ENCODE data around the gene GLTP.

GLTP gene

DNA sequence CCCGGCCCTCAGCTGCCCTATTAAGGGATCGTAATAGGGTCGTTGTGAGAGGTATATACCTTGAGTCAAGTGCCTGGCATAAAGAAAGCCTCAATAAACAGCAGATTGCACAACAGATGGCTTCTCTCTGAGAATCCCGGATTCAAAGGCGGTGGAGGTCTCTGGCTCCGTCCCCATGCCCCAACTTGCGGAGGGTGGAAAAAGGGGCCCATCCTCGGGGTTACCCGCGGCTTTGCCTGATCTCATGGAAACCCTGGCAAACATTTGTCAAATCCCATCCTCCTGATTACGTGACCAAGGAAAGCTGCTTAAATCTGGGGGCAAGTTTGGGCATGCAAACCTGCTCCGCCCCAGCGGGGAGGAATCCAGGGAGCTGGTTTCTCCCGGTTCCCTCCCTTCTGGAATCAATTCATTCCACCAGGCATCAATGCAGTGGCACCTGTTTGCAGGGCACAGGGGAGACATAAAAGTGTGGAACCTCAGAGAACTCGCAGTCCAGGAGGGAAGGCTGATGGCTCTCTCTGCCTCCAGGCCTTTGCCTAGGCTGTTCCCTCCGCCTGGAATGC lies 59.4 kb downstream of the GLTP start:
- DNase-seq (ENCODE audit: low read depth): no peak

DNA sequence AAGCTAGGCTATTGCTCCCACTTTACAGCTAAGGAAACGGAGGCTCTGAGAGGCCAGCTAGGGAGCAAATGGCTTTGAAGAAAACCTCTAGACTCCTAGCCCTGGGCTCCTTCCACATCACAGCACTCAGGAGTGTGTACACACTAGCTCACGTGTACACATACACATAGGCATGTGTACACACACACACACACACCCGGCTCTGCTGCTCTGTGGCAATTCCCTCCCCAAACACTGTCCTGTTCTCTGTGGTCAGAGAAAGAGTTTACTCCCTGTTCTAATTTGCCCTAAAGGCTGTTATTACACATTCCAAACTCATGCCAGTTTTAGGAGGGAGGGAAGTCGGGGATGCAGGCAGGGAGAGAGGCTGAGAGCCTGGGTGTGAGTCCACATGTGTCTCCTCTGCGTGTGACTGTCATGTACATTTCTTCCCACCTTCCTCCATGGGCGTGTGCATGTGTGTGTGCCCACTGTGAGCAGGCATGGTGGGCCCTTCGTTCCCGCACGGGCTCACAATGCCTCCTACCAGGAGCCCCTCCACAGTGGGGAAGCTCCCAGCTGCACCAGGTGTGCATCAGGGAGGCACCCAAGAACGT lies 61.3 kb downstream of the GLTP start:
- DNase-seq (ENCODE audit: low read depth): peak; percentile 43

DNA sequence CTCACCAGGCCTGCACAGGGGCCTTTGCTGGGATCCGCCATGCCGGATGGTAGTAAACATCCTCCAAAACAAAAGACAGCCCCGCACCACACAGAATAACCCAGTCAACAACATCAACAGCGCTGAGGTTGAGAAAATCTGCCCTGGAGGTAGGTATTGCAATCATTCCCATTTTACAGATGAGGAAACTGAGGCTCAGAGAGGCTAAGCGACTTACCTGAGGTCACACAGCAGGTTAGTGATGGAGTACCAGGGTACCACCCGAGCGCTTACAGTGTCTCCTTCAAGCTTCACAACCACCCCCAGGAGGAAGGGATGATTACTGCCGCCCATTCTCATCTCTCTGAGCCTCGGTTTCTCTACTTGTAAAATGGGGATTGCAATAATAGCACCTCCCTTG lies 62.1 kb downstream of the GLTP start:
- DNase-seq (ENCODE audit: low read depth): no peak

DNA sequence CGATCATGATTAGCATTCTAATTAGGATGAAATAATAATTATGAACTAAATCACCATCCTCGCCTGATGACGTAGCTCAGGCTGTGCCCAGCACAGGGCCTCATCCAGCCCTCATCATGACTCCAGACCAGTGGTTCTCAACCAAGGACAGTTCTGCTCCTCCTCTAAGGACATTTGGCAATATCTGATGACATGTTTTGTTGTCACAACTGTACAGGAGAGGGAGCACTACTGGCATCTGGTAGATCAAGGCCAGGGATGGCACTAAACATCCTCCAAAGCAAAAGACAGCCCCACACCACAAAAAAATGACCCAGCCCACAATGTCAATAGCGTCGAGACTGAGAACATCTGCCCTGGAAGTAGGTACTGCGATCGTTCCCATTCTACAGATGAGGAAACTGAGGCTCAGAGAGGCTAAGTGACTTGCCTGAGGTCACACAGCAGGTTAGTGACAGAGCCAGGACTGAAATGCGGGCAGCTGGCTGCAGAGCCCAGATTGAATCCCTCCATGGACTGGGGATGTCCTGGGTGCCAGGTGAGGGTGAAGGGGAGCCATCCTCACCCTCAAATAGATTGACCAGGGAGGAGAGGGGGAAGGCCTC lies 62.6 kb downstream of the GLTP start:
- no peak for DNase-seq (ENCODE audit: low read depth)

DNA sequence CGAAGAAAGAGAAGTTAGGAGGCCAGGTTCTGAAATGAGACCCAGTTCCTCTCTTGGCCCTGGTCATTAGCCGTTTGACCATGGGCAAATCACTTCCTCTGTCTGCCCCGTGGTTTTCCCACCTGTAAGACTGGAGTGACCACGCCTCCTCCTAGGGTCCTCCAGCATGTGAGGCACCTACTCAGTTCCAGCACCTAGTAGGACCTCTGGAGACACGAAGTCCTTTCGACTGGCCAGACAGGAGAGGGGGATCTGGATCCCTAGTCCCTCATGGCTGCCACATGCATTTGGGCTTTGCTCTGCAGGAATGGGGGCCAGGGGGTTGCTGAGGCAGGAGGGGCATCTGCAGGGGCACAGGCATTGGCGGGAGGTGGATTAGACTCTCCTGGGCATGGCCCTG lies 63.5 kb downstream of the GLTP start:
- no peak for DNase-seq (ENCODE audit: low read depth)

DNA sequence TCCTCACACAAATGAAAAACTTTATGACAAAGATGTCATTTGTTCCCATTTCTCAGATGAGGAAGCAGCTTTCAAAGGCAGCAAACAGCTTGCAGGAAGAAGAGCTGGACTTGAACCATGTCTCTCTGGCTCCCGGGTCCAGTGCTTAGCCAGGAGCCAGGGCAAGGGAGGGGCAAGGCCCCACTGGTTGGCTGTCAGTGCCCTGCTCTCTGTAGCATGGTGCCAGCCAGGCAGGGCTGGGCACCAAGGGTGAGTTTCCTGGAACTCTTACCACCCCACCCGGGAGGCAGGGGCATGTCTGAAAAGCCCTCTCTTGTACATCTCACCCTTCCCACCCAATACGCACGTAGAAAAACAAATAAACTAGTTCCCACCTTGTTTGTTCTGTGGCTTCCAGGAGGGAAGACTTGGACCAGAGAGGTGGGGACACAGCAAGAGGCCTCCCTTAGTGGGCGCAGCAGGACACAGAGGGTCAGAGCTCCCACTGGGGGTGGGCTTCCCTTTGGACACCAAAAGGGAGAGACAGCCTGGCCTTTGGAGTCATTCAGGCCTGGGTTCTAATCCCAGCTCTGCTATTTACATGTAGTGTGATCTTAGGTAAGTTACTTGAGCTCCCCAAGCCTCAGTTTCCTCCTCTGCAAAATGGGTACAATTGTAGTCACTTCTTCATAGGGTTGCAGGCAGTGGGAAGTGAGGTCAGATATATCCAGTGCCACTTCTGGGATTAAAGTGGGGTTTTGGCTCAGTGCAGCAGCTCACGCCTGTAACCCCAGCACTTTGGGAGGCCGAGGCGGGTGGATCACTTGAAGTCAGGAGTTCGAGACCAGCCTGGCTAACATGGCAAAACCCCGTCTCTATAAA lies 64.4 kb downstream of the GLTP start:
- no peak for DNase-seq (ENCODE audit: low read depth)

DNA sequence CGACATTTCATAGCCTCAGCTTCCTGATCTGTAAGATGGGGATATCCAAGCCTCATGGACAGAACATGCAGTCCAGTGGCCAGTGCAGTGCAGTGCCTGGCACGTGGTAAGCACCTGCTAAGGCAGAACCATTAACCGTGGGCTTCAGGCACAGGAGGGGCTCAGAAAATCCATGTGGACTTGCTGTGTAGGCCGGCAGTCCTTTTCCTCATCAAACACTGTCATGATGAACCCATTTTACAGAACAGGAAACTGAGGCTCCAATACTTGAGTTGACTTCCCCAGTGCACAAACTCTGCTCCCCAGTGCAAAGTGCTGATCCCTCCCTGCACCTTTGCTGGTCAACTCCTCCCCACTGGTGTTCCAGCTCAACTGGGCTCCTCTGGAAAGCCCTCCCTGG lies 65.1 kb downstream of the GLTP start:
- DNase-seq (ENCODE audit: low read depth): no peak

DNA sequence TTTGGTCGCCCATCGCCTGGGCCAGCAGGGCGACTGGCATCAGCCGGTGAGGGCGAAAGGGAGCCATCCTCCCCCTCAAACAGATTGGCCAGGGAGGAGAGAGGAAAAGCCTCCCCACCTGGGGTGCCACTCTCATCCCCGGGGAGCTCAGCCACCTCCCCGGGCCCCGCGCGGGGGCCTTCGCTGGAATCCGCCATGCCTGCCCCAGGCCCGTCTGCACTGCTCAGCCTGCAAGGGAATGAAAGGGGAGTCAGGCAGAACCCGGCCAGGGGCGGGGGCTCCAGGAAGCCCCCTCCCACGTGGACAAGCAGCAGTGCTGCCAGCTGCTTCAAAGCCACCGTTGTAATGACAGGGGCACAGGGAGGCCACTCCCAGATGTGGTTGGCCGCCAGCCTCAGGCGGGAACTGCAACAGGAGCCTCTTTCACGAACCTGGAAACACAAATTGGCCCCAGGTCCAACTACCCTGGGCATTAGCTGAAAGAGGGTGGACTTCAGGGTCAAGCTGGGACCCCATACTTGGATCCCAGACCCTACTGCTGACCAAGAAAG lies 65.7 kb downstream of the GLTP start:
- no peak for DNase-seq (ENCODE audit: low read depth)

DNA sequence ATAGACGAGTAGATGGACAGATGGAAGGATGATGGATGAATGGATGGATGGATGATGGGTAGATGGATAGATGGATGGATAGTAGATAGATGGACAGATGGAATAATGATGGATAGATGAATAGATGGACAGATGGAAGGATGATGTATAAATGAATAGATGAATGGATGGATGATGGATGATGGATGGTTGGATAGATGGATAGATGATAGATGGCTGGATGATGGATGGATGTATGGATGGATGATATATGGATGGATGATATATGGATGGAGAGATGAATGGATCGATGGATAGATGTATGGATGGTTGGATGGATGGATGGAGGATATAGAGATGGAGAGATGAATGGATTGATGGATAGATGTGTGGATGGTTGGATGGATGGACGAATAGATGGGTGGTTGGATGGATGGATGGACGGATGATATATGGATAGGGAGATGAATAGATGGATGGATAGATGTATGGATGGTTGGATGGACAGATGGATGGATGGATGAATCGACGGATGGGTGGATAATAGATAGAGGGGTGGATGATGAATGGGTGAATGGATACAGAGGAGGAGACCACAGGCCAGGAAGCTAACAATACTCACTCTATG lies 66.4 kb downstream of the GLTP start:
- no peak for DNase-seq (ENCODE audit: low read depth)

DNA sequence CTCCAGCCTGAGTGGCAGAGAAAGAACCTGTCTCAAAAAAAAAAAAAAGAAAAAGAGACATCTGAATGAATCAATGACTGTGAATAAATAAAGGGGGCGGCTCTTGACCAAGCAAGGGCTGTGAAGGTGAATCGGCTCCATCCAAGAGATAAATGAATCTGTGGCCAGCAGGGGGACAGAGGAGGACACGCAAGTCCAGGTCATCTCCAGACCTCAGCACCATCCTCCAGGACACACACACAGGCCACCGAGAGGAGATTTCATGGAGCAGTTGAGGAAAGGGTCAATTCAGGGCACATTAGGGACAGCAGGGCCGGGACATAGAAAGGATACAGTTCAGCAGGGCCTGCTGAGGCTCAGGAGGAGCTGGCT lies 68.7 kb downstream of the GLTP start:
- no peak for DNase-seq (ENCODE audit: low read depth)

DNA sequence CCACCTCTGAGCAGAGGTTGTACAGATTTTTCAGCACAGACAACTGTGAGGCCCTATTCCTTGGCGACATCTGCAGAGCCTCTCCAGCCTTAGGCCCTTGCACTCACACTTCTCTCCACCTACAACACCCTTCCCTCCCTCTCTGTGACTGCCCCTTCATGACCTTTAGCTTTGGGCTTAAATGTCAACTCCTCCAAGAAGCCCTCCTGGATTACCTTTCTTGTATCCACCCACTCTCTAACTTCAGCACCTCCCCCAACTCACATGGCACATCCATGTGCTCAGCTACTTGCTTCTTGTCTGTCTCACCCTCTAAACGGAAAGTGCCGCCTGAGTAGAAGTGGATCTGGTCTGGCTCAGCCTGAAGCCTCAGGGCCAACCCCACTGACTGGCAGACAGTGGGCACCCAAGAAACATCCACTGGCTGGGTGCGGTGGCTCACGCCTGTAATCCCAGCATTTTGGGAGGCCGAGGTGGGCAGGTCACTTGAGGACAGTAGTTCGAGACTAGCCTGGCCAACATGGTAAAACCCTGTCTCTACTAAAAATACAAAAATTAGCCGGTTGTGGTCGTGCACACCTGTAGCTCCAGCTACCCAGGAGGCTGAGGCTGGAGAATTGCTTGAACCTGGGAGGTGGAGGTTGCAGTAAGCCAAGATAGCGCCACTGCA lies 69.3 kb downstream of the GLTP start:
- DNase-seq (ENCODE audit: low read depth): no peak

DNA sequence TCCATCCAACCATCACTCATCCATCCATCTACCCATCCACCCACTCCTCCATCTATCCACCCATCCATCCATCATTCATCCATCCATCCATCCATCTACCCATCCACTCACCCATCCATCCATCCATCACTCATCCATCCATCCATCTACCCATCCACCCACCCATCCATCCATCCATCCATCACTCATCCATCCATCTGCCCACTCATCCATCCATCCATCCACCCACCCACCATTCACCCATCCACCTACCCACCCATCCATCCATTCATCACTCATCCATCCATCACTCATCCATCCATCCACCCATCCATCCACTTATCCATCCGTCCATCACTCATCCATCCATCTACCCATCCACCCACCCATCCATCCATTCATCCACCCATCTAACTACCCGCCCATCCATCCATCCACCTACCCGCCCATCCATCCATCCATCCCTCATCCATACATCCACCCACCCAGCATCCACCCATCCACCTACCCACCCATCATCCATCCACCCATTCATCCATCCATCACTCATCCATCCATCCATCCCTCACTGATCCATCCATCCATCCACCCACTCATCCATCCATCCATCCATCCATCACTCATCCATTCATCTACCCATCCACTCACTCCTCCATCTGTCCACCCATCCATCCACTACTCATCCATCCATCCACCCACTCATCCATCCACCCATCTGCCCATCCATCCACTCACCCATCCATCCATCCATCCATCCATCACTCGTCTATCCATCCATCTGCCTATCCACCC lies 71.3 kb downstream of the GLTP start:
- DNase-seq (ENCODE audit: low read depth): no peak

DNA sequence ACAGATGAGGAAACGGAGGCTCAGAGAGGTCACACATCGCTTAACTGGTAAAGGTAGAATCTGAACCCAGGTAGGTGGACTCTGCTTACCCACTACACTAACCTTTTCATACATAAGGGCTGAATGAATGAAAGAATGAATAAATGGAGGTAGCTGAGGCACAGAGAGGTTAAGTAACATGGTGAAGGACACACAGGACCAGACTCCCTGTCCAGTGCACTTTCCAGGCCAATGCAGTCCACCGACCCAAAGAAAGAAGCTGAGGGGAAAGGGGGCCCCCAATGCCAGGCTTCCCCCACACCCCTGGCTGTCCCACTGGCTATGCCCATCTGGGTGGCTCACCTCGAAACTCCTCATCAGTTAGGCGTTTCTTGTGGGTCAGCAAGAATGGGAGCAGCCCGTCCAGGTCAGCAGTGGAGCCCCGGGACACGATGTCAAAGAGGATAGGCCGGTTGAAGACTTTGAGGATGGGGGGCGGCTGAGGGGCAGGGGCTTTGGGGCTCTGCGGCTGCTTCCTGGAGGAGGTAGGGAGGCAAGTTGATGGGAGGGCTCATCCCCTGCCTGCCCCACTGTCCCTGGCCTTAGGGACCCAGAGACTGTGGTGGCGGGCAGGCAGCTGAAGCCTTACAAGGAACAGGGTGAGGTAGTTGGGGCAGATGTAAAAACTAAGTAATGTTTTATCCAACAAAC lies 72.2 kb downstream of the GLTP start:
- no peak for DNase-seq (ENCODE audit: low read depth)

DNA sequence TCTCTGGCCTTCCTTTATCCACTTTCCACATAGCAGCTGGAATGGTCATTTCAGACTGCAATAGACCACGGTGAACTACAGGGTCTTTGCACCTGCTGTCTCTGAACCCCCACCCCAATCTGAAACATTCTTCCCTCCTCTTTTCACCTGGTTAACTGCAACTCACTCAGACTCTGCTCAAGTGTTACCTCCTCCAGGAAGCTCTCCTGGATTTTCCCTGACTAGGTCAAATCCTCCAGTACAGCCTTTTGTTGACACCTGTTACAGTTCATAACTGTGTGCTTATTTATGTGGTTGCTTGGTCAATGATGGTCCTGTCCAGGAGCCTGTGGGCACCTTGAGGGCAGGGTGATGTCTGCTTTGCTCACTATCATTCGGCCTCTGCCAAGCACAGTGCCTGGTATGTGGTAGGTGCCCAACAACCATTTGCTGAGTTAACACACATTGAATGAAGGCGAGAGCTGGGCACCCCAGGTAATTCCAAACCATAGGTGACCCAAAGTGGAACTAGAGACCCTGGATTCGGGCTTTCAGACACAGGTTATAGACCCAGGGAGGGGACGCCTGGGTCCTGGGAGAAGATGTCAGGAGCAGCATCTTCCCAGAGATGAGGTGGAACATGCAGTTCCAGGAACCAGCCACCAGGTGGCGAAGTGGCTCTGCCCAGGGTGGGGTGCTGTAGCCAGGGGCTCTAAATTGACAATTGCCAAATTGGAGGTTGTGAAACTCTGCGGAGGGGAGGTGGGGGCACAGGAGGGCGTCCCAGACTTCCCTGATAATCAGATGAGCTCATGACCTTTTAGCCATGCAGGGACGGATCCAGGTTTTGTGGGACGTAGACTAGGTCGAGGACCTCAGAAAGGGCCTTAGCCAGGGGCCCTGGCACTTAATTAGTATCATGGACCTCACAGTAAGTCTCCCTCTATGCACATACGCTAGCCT lies 75.2 kb downstream of the GLTP start:
- peak; percentile 18 for DNase-seq (ENCODE audit: low read depth)

DNA sequence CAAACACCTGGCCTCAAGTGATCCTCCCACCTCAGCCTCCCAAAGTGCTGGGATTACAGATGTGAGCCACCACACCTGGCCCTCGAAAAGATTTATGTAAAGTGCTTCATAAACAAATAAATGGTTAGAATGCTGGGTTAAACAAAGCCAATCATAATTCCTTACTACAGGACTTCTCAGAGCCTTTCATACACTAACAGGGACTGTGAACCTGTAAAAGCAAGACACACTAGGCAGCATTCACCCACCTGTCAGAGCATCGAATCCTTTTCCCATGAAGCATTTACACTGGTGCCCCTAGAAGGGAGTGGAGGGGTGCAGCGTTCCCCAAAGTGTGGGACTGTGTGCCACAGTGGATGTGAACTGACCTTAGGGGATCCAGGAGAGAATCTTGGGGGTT lies 76.7 kb downstream of the GLTP start:
- DNase-seq (ENCODE audit: low read depth): no peak

DNA sequence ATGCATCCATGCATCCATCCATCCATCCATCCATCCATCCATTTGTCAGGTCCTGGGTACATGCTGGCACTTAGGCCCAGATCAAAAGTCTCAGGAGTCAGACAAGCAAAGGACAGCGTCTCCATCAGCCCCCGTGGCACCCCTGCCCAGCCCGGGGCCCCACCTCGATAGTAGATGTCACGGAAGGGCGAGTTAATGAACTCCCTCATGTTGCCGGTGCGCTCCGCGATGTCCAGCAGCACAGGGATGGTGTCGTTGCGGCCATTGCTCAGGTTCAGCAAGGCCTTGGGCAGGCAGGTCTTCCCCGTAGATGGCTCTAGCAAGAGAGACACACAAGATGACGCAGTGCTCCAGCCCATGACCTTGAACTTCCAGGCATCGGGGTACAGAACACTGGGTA lies 77.5 kb downstream of the GLTP start:
- DNase-seq (ENCODE audit: low read depth): no peak
